ENCODE data around the gene MTCL3.
A peak's percentile ranks its signal among the peaks of the same experiment; 100 is the strongest.

Gene MTCL3

DNA sequence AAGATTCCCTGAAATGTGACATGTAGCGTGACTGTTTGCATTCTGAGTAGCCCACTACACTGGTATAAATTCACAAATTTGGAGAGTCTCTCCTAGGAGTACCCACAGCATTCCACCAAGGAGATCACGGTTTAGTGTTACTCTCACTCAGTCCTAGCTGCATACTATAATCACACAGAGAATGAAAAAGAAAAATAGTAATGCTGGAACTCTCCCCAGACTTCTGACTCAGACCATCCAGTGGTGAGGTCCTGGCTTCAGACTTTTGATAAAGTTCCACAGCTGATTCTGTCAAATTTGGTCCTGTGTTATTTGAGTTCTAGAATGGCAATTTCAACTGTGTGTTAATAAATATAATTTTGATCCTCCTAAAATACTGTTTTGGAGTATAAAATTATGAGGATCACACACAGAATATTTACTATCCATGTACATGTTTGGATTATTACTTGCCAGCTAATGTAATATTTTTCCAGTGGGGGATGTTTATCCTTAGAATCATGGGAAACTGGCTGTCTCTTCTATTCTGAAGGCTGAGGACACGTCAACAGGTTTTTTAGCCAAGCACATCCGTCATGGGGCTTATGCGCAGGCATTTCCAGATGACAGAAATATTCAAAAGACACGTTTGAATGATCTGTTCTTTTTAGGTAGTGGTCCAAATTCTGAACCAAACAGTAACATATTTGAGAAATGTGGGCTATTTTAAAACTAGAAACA lies 54.8 kb downstream of the MTCL3 start:
- H3K27me3 ChIP-seq: no peaks in the 10 kb centered on the region

GRCh38 chr6:127463056-127463455 lies 56.1 kb downstream of the MTCL3 start:
- Histone ChIP-seq H3K9me3 (no peaks in the 10 kb centered on the region), H3K36me3 (no peaks in the 10 kb centered on the region), H3K4me1 (no peaks in the 10 kb centered on the region), H3K27me3 (no peaks in the 10 kb centered on the region), H3K4me3 (no peak overlapping the region), H3K9ac (ENCODE audit: low read depth in 2 of 2, low read length in 2 of 2) (no peak overlapping the region), H3K27ac (no peak overlapping the region)
- DNase-seq: no peak
- intact Hi-C loops (cut with DNase I): loop anchor here (10.0 kb wide), 1 partner anchor 182 kb away; no protein-coding TSS in a partner anchor
- TF ChIP-seq, protein P1, sequence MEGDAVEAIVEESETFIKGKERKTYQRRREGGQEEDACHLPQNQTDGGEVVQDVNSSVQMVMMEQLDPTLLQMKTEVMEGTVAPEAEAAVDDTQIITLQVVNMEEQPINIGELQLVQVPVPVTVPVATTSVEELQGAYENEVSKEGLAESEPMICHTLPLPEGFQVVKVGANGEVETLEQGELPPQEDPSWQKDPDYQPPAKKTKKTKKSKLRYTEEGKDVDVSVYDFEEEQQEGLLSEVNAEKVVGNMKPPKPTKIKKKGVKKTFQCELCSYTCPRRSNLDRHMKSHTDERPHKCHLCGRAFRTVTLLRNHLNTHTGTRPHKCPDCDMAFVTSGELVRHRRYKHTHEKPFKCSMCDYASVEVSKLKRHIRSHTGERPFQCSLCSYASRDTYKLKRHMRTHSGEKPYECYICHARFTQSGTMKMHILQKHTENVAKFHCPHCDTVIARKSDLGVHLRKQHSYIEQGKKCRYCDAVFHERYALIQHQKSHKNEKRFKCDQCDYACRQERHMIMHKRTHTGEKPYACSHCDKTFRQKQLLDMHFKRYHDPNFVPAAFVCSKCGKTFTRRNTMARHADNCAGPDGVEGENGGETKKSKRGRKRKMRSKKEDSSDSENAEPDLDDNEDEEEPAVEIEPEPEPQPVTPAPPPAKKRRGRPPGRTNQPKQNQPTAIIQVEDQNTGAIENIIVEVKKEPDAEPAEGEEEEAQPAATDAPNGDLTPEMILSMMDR (IDR thresholded peaks at IDR 0.05): no peak

More for the DNA sequence above, 54.8 kb downstream of the MTCL3 start:
- no peaks in the 10 kb centered on the region for H3K9me3 ChIP-seq
- TF ChIP-seq, protein P1 (IDR thresholded peaks at IDR 0.05): no peak
- no peak overlapping the region for H3K27ac ChIP-seq
- no peak overlapping the region for H3K9ac ChIP-seq (ENCODE audit: low read depth in 2 of 2, low read length in 2 of 2)
- intact Hi-C loops (cut with DNase I): loop anchor here (10.0 kb wide), 1 partner anchor 180 kb away; no protein-coding TSS in a partner anchor
- H3K36me3 ChIP-seq: no peaks in the 10 kb centered on the region
- no peak overlapping the region for H3K4me3 ChIP-seq
- DNase-seq: no peak
- no peaks in the 10 kb centered on the region for H3K4me1 ChIP-seq

- no peak for DNase-seq
- no peak overlapping the region for H3K4me3 ChIP-seq
- intact Hi-C loops (cut with DNase I): loop anchor here (10.0 kb wide), 1 partner anchor 182 kb away; no protein-coding TSS in a partner anchor
- no peak overlapping the region for H3K9ac ChIP-seq (ENCODE audit: low read depth in 2 of 2, low read length in 2 of 2)
- no peaks in the 10 kb centered on the region for H3K36me3 ChIP-seq
- H3K27ac ChIP-seq: no peak overlapping the region
- TF ChIP-seq, protein P1 (IDR thresholded peaks at IDR 0.05): no peak
- H3K4me1 ChIP-seq: no peaks in the 10 kb centered on the region
- H3K9me3 ChIP-seq: no peaks in the 10 kb centered on the region
- no peaks in the 10 kb centered on the region for H3K27me3 ChIP-seq
Observed at GRCh38 chr6:127462376-127462775, 56.8 kb downstream of the MTCL3 start.

GRCh38 chr6:127460465-127460864 lies 58.7 kb downstream of the MTCL3 start:
- Histone ChIP-seq H3K4me1 (no peaks in the 10 kb centered on the region), H3K27me3 (no peaks in the 10 kb centered on the region), H3K9me3 (no peaks in the 10 kb centered on the region), H3K4me3 (no peak overlapping the region), H3K9ac (ENCODE audit: low read depth in 2 of 2, low read length in 2 of 2) (no peak overlapping the region), H3K27ac (no peak overlapping the region), H3K36me3 (no peaks in the 10 kb centered on the region)
- intact Hi-C loops (cut with DNase I): loop anchor here (10.0 kb wide), 1 partner anchor 184 kb away; no protein-coding TSS in a partner anchor
- TF ChIP-seq, protein P1 (IDR thresholded peaks at IDR 0.05): no peak
- DNase-seq: no peak

- intact Hi-C loops (cut with DNase I): no loop called here
- Histone ChIP-seq H3K36me3 (no peaks in the 10 kb centered on the region), H3K9ac (ENCODE audit: low read depth in 2 of 2, low read length in 2 of 2) (no peak within 1 kb of the TSS), H3K9me3 (no peaks in the 10 kb centered on the region), H3K27ac (peak within 1 kb of the TSS; percentile 61), H3K27me3 (no peaks in the 10 kb centered on the region), H3K4me1 (no peaks in the 10 kb centered on the region), H3K4me3 (no peak within 1 kb of the TSS)
- TF ChIP-seq, protein P1 (IDR thresholded peaks at IDR 0.05): no peak
- peak; percentile 33 for DNase-seq
Observed at GRCh38 chr6:127459231-127459641, 59.9 kb downstream of the MTCL3 start, which contains the start of gene KIAA0408. Gene KIAA0408 (minus strand): TSS chr6:127459389. CDS start chr6:127453981, 5,408 bp downstream.

All from colonic mucosa (tissue), 4 donors.